ENCODE measurements around the gene ME3.

- TF ChIP-seq CTCF (IDR thresholded peaks at IDR 0.05; ENCODE audit: insufficient read depth, low read length): no peak
- no peak for TF ChIP-seq POLR2AphosphoS5 (IDR thresholded peaks at IDR 0.05; ENCODE audit: low read depth)
- no peak for TF ChIP-seq REST (IDR thresholded peaks at IDR 0.05; ENCODE audit: insufficient replicate concordance, low read depth)
- TF ChIP-seq GABPA (IDR thresholded peaks at IDR 0.05; ENCODE audit: low read depth): no peak
- TF ChIP-seq SPI1 (IDR thresholded peaks at IDR 0.05; ENCODE audit: borderline replicate concordance, low read depth): no peak
These were observed 113.0 kb downstream of the ME3 start for GRCh38 chr11:86559311-86559945.

All from HL-60 (cell line).